ENCODE measurements around the gene TRIM43.
"Not testable (repeated sequence)": the region's sequence is repeated elsewhere in the genome, so short reads cannot be mapped to it uniquely, and the experiment has no call there.

The TRIM43 gene

GRCh38 chr2:95641787-95642186 lies 50.0 kb downstream of the TRIM43 start:
- not testable (repeated sequence) for DNase-seq (ENCODE audit: low read depth)

- DNase-seq (ENCODE audit: low read depth), result not testable (repeated sequence)
These were observed 50.6 kb downstream of the TRIM43 start for GRCh38 chr2:95642360-95642759.

GRCh38 chr2:95642951-95643350 lies 51.1 kb downstream of the TRIM43 start:
- DNase-seq (ENCODE audit: low read depth), result not testable (repeated sequence)

- DNase-seq (ENCODE audit: low read depth), result not testable (repeated sequence)
These were observed 53.5 kb downstream of the TRIM43 start for GRCh38 chr2:95645312-95645711.

- not testable (repeated sequence) for DNase-seq (ENCODE audit: low read depth)
These were observed 54.6 kb downstream of the TRIM43 start for GRCh38 chr2:95646274-95646994.

GRCh38 chr2:95648894-95649544 lies 57.2 kb downstream of the TRIM43 start:
- DNase-seq (ENCODE audit: low read depth), result not testable (repeated sequence)

Measured in HS-5 (cell line).